HG02938 (cell line): ENCODE data around the gene AAK1.
"Not testable (repeated sequence)": the region's sequence is repeated elsewhere in the genome, so short reads cannot be mapped to it uniquely, and the experiment has no call there.

ENCODE experiments used
- ATAC-seq: cut with Tn5 transposase; IDR thresholded peaks from one replicate; pipeline ENCODE4 v1.9.1; 2021; ENCODE audit warnings: mild to moderate bottlenecking, moderate library complexity; ENCODE audit not compliant: unreplicated experiment

The AAK1 gene

GRCh38 chr2:69576880-69577279 lies 66.7 kb downstream of the AAK1 start:
- ATAC-seq: no peak

GRCh38 chr2:69575926-69576325 lies 67.6 kb downstream of the AAK1 start:
- ATAC-seq: no peak

GRCh38 chr2:69575371-69575770 lies 68.2 kb downstream of the AAK1 start:
- ATAC-seq: not testable (repeated sequence)

GRCh38 chr2:69572641-69573040 lies 70.9 kb downstream of the AAK1 start:
- no peak for ATAC-seq

- ATAC-seq: no peak
Measured at GRCh38 chr2:69571189-69571588, 72.3 kb downstream of the AAK1 start.

- ATAC-seq: no peak
Measured at GRCh38 chr2:69570474-69570873, 73.1 kb downstream of the AAK1 start.

- ATAC-seq: no peak
Measured at GRCh38 chr2:69567909-69568300, 75.6 kb downstream of the AAK1 start.

- ATAC-seq: no peak
Measured at GRCh38 chr2:69567157-69567908, 76.2 kb downstream of the AAK1 start.

- no peak for ATAC-seq
Measured at GRCh38 chr2:69566669-69567068, 76.9 kb downstream of the AAK1 start.

GRCh38 chr2:69565431-69565839 lies 78.1 kb downstream of the AAK1 start:
- ATAC-seq: no peak

GRCh38 chr2:69564604-69565003 lies 78.9 kb downstream of the AAK1 start:
- no peak for ATAC-seq

- ATAC-seq: no peak
Measured at GRCh38 chr2:69563021-69563420, 80.5 kb downstream of the AAK1 start.

GRCh38 chr2:69561101-69561500 lies 82.4 kb downstream of the AAK1 start:
- no peak for ATAC-seq

GRCh38 chr2:69560147-69560482 lies 83.4 kb downstream of the AAK1 start:
- ATAC-seq: no peak

GRCh38 chr2:69559442-69560146 lies 83.9 kb downstream of the AAK1 start:
- no peak for ATAC-seq

- ATAC-seq: no peak
Measured at GRCh38 chr2:69556008-69556407, 87.5 kb downstream of the AAK1 start.

GRCh38 chr2:69554981-69555380 lies 88.6 kb downstream of the AAK1 start:
- ATAC-seq: peak; percentile 46

GRCh38 chr2:69554568-69554967 lies 89.0 kb downstream of the AAK1 start:
- peak; percentile 19 for ATAC-seq

GRCh38 chr2:69553991-69554390 lies 89.5 kb downstream of the AAK1 start:
- no peak for ATAC-seq

GRCh38 chr2:69550511-69550910 lies 93.0 kb downstream of the AAK1 start:
- not testable (repeated sequence) for ATAC-seq

- ATAC-seq: no peak
Measured at GRCh38 chr2:69549421-69549820, 94.1 kb downstream of the AAK1 start.

GRCh38 chr2:69547984-69548715 lies 95.4 kb downstream of the AAK1 start:
- no peak for ATAC-seq
